Left ventricle myocardium inferior (tissue), 1 donor: Measurements from ENCODE around the gene WAPL. TPM values are rescaled to one million over a fixed set of nuclear protein-coding genes. Genes with fewer than 3 reads are reported as not detected.

Experiments
- DNase-seq: peaks from one replicate; pipeline ENCODE4 v3.0.0-alpha.2; 2020
- H3K27ac ChIP-seq: fragments of 200-600 bp; replicated peaks from 2 replicates; pipeline ENCODE4 v1.8.0; 2021
- H3K27me3 ChIP-seq: fragments of 200-600 bp; 2 replicates; pipeline ENCODE4 v1.8.0; 2021; ENCODE audit warnings: low read depth
- H3K36me3 ChIP-seq: fragments of 200-600 bp; 2 replicates; pipeline ENCODE4 v1.8.0; 2021
- H3K4me1 ChIP-seq: fragments of 200-600 bp; 2 replicates; pipeline ENCODE4 v1.8.0; 2021
- H3K4me3 ChIP-seq: fragments of 200-600 bp; 2 replicates; pipeline ENCODE4 v1.8.0; 2021; ENCODE audit warnings: mild to moderate bottlenecking, moderate library complexity
- H3K9me3 ChIP-seq: fragments of 200-600 bp; replicated peaks from 2 replicates; pipeline ENCODE4 v1.8.0; 2021
- CTCF ChIP-seq: fragments of 200-600 bp; IDR thresholded peaks from 2 replicates; pipeline ENCODE4 v1.8.0; 2021; ENCODE audit warnings: antibody characterized with exemption, mild to moderate bottlenecking, borderline replicate concordance
- intact Hi-C: fragments of 100-400 bp; cut with micrococcal nuclease; formaldehyde crosslinking; loops from one replicate; pipeline ENCODE4 v1.11.0; 2022
- total RNA-seq: library from RNA; stranded (reverse); fragmentation: NEBNext Ultra II Directional; extraction: Animal tissue kit (Norgen Biotek cat#: 25700); gene quantifications from one replicate; pipeline ENCODE4 v1.2.1, GENCODE V29; 2021
- donor health status: DM: no; HTN: yes; CAD: no; lungs with severe emphysema.

Gene WAPL
- total RNA-seq, 1 donor from 2014 or later = 21.9 TPM

DNA sequence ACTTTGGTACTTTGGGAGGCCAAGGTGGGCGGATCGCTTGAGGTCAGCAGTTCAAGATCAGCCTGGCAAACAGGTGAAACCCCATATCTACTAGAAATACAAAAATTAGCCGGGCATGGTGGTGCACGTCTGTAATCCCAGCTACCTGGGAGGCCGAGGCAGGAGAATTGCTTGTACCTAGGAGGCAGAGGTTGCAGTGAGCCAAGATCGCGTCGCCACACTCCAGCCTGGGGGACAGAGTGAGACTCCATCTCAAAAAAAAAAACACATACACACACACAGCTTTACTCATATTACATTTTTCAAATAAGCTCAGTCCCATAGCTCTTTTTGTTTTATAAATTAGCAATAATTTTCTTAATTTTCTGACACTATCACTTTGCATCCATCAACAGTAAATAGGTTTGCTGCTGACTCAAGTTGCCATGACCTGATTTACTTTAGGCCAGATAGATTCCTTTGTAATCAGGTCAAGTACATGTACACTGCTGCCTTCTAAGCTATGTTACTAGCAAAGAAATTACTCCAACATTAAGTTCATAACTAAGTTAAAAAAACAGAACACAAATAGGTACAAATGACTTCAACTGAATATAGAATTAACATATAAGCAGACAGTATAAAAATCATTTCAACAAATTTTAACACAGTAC lies 31.5 kb downstream of the WAPL start:
- intact Hi-C loops = no loop called here
- no peaks in the 10 kb centered on the region for H3K9me3 ChIP-seq
- H3K4me3 ChIP-seq = no peak overlapping the region
- H3K27me3 ChIP-seq = no peaks in the 10 kb centered on the region
- H3K4me1 ChIP-seq = peaks cover 10% of the 10 kb centered on the region
- H3K27ac ChIP-seq = no peak overlapping the region
- TF ChIP-seq CTCF = no peak
- peaks cover 35% of the 10 kb centered on the region for H3K36me3 ChIP-seq
- no peak for DNase-seq

DNA sequence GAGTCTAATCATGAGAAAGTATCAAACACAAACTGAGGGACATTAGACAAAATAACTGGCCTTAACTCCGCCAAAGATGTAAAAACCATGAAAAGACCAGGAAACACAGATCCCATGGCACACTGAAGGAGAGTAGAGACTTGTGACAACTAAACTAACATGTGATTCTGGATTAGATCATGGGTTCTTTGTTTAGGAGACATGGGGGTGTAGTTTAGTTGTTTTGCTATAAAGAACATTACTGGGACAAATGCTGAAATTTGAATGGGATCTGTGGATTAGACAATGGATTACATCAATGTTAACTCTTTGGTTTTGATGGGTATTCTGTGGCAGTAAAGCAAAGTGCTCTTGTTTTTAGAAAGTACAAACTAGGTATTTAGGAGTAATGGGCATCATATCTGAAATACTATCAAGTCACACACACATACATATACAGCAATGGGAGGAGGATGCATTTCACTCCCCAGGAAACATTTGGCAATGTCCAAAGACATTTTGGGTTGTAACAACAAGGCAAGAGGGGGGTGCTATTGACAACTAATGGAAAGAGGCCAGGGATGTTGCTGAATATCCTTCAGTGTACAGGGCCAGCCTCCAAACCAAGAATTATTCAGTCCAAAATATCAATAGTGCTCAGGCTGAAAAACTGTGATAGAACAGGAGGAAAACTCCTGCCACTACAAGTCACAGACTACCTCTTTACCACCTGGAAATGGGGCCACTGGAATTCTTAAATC lies 32.4 kb downstream of the WAPL start:
- no peak for TF ChIP-seq CTCF
- no peak for DNase-seq
- Histone ChIP-seq H3K4me1 (peaks cover 10% of the 10 kb centered on the region), H3K9me3 (no peaks in the 10 kb centered on the region), H3K27me3 (no peaks in the 10 kb centered on the region), H3K36me3 (peaks cover 39% of the 10 kb centered on the region), H3K4me3 (no peak overlapping the region), H3K27ac (no peak overlapping the region)
- intact Hi-C loops = no loop called here

- no peak for TF ChIP-seq CTCF
- peaks cover 10% of the 10 kb centered on the region for H3K4me1 ChIP-seq
- intact Hi-C loops = no loop called here
- H3K4me3 ChIP-seq = no peak overlapping the region
- H3K27ac ChIP-seq = no peak overlapping the region
- H3K36me3 ChIP-seq = peaks cover 59% of the 10 kb centered on the region
- H3K27me3 ChIP-seq = no peaks in the 10 kb centered on the region
- DNase-seq = no peak
- no peaks in the 10 kb centered on the region for H3K9me3 ChIP-seq
Measured at GRCh38 chr10:86486856-86487255, 34.7 kb downstream of the WAPL start.

GRCh38 chr10:86483664-86484063 lies 37.9 kb downstream of the WAPL start:
- Histone ChIP-seq H3K27ac (no peak overlapping the region), H3K36me3 (peaks cover 49% of the 10 kb centered on the region), H3K27me3 (no peaks in the 10 kb centered on the region), H3K4me3 (no peak overlapping the region), H3K4me1 (no peaks in the 10 kb centered on the region), H3K9me3 (no peaks in the 10 kb centered on the region)
- DNase-seq = no peak
- no peak for TF ChIP-seq CTCF
- intact Hi-C loops = no loop called here

GRCh38 chr10:86481761-86482160 lies 39.8 kb downstream of the WAPL start:
- no peak for TF ChIP-seq CTCF
- Histone ChIP-seq H3K36me3 (peaks cover 34% of the 10 kb centered on the region), H3K27ac (no peak overlapping the region)

More at GRCh38 chr10:86481761-86482160, 39.8 kb downstream of the WAPL start:
- Histone ChIP-seq H3K9me3 (no peaks in the 10 kb centered on the region), H3K4me3 (no peak overlapping the region), H3K4me1 (no peaks in the 10 kb centered on the region), H3K27me3 (no peaks in the 10 kb centered on the region)
- intact Hi-C loops = no loop called here
- DNase-seq = no peak
